Measurements from ENCODE around the gene SLAIN1.

DNA sequence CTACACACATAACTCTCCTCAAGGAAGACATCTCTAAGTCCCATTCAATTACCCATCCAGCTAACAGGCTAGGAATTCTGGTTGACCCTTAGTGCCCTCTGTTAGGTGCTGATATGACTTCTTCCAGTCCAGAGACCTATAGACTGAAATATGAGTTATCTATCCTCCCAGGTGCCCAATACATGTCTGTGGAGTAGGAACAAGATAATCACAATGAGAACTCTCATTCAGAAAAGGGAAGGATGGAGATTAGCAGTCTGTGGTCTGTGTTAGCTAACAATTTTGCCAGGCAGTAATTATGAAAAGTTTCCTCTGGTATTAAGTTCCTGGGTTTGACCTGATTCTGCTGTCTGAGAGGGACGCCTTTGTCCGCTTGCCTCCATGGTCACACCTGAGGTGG is 44.2 kb upstream of the SLAIN1 start:
- TF ChIP-seq, protein P1, sequence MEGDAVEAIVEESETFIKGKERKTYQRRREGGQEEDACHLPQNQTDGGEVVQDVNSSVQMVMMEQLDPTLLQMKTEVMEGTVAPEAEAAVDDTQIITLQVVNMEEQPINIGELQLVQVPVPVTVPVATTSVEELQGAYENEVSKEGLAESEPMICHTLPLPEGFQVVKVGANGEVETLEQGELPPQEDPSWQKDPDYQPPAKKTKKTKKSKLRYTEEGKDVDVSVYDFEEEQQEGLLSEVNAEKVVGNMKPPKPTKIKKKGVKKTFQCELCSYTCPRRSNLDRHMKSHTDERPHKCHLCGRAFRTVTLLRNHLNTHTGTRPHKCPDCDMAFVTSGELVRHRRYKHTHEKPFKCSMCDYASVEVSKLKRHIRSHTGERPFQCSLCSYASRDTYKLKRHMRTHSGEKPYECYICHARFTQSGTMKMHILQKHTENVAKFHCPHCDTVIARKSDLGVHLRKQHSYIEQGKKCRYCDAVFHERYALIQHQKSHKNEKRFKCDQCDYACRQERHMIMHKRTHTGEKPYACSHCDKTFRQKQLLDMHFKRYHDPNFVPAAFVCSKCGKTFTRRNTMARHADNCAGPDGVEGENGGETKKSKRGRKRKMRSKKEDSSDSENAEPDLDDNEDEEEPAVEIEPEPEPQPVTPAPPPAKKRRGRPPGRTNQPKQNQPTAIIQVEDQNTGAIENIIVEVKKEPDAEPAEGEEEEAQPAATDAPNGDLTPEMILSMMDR (IDR thresholded peaks at IDR 0.05; ENCODE audit: extremely low read depth in 1 of 2, insufficient read depth in 1 of 2, low read depth in 1 of 2, low read length in 2 of 2) = no peak
- TF ChIP-seq, protein P2, sequence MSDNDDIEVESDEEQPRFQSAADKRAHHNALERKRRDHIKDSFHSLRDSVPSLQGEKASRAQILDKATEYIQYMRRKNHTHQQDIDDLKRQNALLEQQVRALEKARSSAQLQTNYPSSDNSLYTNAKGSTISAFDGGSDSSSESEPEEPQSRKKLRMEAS (IDR thresholded peaks at IDR 0.05; ENCODE audit: insufficient read depth, insufficient read length) = no peak
- no peak for TF ChIP-seq POLR2A (IDR thresholded peaks at IDR 0.05; ENCODE audit: low read depth, low read length)
- TF ChIP-seq FOS (IDR thresholded peaks at IDR 0.05; ENCODE audit: borderline replicate concordance, insufficient read depth, low read length) = no peak
- no peak for TF ChIP-seq MYC (IDR thresholded peaks at IDR 0.05; ENCODE audit: low read depth, low read length)
